ENCODE results near the gene WHRN.

- TF ChIP-seq CTCF (conservative IDR thresholded peaks at IDR 0.05; ENCODE audit: low read length) (no peak), EZH2phosphoT487 (IDR thresholded peaks at IDR 0.05; ENCODE audit: borderline replicate concordance, low read depth, low read length) (no peak)
Observed at GRCh38 chr9:114545055-114545454, 39.8 kb upstream of the WHRN start.

Measured in OCI-LY7 (cell line).